Upper lobe of left lung (tissue), 6 donors: ENCODE results near the gene UXS1. TPM values are rescaled to one million over a fixed set of nuclear protein-coding genes. Genes with fewer than 3 reads are reported as not detected.

ENCODE experiments used
- ATAC-seq, 2 donors: fragments of 200-7000 bp; cut with Tn5 transposase; one replicate each; pipeline ENCODE4 v1.9.1; 2022; ENCODE audit warnings: mild to moderate bottlenecking in 2 of 2, moderate library complexity in 2 of 2; ENCODE audit not compliant: low FRiP score in 2 of 2
- DNase-seq, 2 donors: peaks; one replicate each; pipeline ENCODE4 v3.0.0-alpha.2; 2019 to 2020
- H3K27ac ChIP-seq, 4 donors: fragments of 200-600 bp; sonication (generic); one replicate each; pipeline ENCODE4 v1.5.1; 2016 to 2019
- H3K27me3 ChIP-seq, 4 donors: fragments of 200-600 bp; sonication (generic); one replicate each; pipeline ENCODE4 v1.5.1; 2017 to 2019
- H3K36me3 ChIP-seq, 4 donors: fragments of 200-600 bp; sonication (generic); one replicate each; pipeline ENCODE4 v1.5.1; 2016 to 2019
- H3K4me1 ChIP-seq, 4 donors: fragments of 200-600 bp; sonication (generic); one replicate each; pipeline ENCODE4 v1.5.1; 2018 to 2019
- H3K4me3 ChIP-seq, 4 donors: fragments of 200-600 bp; sonication (generic); one replicate each; pipeline ENCODE4 v1.5.1; 2017 to 2019; ENCODE audit warnings: mild to moderate bottlenecking in 2 of 4, moderate library complexity in 1 of 4
- H3K9me3 ChIP-seq, 4 donors: fragments of 200-600 bp; sonication (generic); one replicate each; pipeline ENCODE4 v1.5.1; 2018 to 2019
- CTCF ChIP-seq, 6 experiments: fragments of 450-650 bp in 4 of 6; fragments of 200-600 bp in 2 of 6; sonication (generic) in 2 of 6; IDR thresholded peaks; one replicate each; pipeline ENCODE4 v1.5.1; 2016 to 2019; ENCODE audit warnings: antibody characterized with exemption in 6 of 6
- EP300 ChIP-seq, 4 donors: sonication (generic); formaldehyde crosslinking; IDR thresholded peaks; one replicate each; pipeline ENCODE4 v1.5.1; 2017; ENCODE audit warnings: antibody characterized with exemption in 4 of 4, control low read depth in 2 of 4
- POLR2A ChIP-seq, 4 donors: fragments of 450-650 bp; IDR thresholded peaks; one replicate each; pipeline ENCODE4 v1.5.1; 2016 to 2017; ENCODE audit warnings: antibody characterized with exemption in 4 of 4, mild to moderate bottlenecking in 2 of 4
- POLR2AphosphoS5 ChIP-seq, 2 donors: sonication (generic); formaldehyde crosslinking; IDR thresholded peaks; one replicate each; pipeline ENCODE4 v1.5.1; 2017; ENCODE audit warnings: antibody characterized with exemption in 2 of 2
- WGBS, 2 donors: methylation state at CpG; one replicate each; pipeline ENCODE4 v1.1.5; 2017 to 2018; 5-methylcytosine and 5-hydroxymethylcytosine counted together
- total RNA-seq, 6 donors: library from RNA; depleted of rRNA in 4 of 6; stranded (reverse); fragments of >200 nt in 4 of 6; gene quantifications; one replicate each; pipeline versions ENCODE4 v1.1.0 to v1.2.1, GENCODE V29; 2016 to 2021
- donor health status: DM: no; HTN: no; CAD: no; lungs with moderate emphysema.
- donor health status: DM: no; HTN: yes; CAD: no; lungs with severe emphysema.

UXS1 gene
- total RNA-seq, 6 donors from 2014 or later: 53.1 to 183 (median 93.5) TPM

DNA sequence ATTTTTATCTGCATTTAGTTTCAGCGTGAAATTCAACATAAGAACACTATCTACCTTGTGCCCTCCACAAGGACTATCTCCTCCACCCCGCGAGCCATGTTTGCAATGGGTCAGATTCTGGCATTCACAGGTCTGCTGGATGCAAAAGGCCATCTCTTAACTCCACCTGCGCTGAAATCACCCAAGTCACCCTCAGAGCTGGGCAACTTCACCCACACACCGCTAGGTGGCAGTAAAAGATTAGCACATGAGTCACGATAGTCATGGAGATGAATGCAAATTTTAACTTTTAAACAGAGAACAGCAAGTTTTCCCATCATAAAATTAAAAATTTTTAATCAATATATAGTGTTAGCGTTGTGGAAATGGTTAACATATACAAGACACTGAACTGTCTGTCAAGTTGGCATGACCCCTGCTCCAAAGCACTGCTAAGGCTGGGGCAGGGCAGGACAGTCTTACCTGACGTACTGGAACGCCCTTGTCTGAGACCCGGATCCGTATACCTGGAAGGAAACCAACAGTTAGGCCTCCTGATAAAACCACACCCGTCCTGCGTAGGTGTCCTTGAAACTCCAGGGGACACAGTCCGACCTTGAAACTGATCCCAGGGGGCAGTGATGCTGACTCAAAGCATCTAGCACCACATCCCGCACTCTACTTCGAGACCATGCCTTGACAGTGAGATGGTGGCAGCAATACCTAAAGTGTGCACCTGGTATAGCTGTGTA, 89.6 kb downstream of the UXS1 start:
- Histone ChIP-seq H3K4me3 (no peak overlapping the region), H3K27ac (no peak overlapping the region), H3K27me3 (no peaks in the 10 kb centered on the region), H3K36me3 (peaks cover 0 to 22% (median 20%) of the 10 kb centered on the region in 4 donors), H3K9me3 (no peaks in the 10 kb centered on the region), H3K4me1 (no peaks in the 10 kb centered on the region)
- ATAC-seq: peak; percentile 58 to 77
- peak in 1 of 2 donors; percentile 45 for DNase-seq
- TF ChIP-seq CTCF (IDR thresholded peaks at IDR 0.05) (peak; percentile 78 to 92 (median 85)), EP300 (IDR thresholded peaks at IDR 0.05) (no peak), POLR2A (IDR thresholded peaks at IDR 0.05) (no peak), POLR2AphosphoS5 (IDR thresholded peaks at IDR 0.05) (no peak)
- WGBS, 2 donors: 56 to 58% methylated on average over 16 of the region's 16 CpGs

- TF ChIP-seq CTCF (IDR thresholded peaks at IDR 0.05) (no peak), POLR2A (IDR thresholded peaks at IDR 0.05) (no peak), POLR2AphosphoS5 (IDR thresholded peaks at IDR 0.05) (no peak), EP300 (IDR thresholded peaks at IDR 0.05) (no peak)
- ATAC-seq: no peak
- Histone ChIP-seq H3K4me1 (peaks cover 0 to 13% (median 6%) of the 10 kb centered on the region in 4 donors), H3K27me3 (no peaks in the 10 kb centered on the region), H3K9me3 (no peaks in the 10 kb centered on the region), H3K36me3 (peaks cover 0 to 49% (median 44%) of the 10 kb centered on the region in 4 donors), H3K27ac (no peak overlapping the region), H3K4me3 (no peak overlapping the region)
- DNase-seq: no peak
- WGBS, 2 donors: 94 to 95% methylated on average over 3 to 5 of the region's 5 CpGs
Observed at GRCh38 chr2:106099691-106100090, 94.4 kb downstream of the UXS1 start.

- H3K27me3 ChIP-seq: no peaks in the 10 kb centered on the region
- WGBS, 2 donors: 69 to 78% methylated on average over 7 to 9 of the region's 9 CpGs
- H3K27ac ChIP-seq: no peak overlapping the region
- H3K4me1 ChIP-seq: peaks cover 0 to 13% (median 6%) of the 10 kb centered on the region in 4 donors
- no peaks in the 10 kb centered on the region for H3K9me3 ChIP-seq
- H3K4me3 ChIP-seq: no peak overlapping the region
- ATAC-seq: no peak
- DNase-seq: no peak
- TF ChIP-seq POLR2A (IDR thresholded peaks at IDR 0.05) (no peak), POLR2AphosphoS5 (IDR thresholded peaks at IDR 0.05) (no peak), EP300 (IDR thresholded peaks at IDR 0.05) (no peak), CTCF (IDR thresholded peaks at IDR 0.05) (no peak)
- peaks cover 0 to 52% (median 44%) of the 10 kb centered on the region in 4 donors for H3K36me3 ChIP-seq
Observed at GRCh38 chr2:106098664-106099063, 95.4 kb downstream of the UXS1 start.

GRCh38 chr2:106098081-106098480, 96.0 kb downstream of the UXS1 start:
- no peak overlapping the region for H3K27ac ChIP-seq
- no peak for DNase-seq
- peaks cover 0 to 53% (median 44%) of the 10 kb centered on the region in 4 donors for H3K36me3 ChIP-seq
- TF ChIP-seq POLR2A (IDR thresholded peaks at IDR 0.05): no peak
- peak in 1 of 6 experiments; percentile 18 for TF ChIP-seq CTCF (IDR thresholded peaks at IDR 0.05)
- no peak for TF ChIP-seq EP300 (IDR thresholded peaks at IDR 0.05)
- H3K27me3 ChIP-seq: no peaks in the 10 kb centered on the region
- ATAC-seq: peak in 1 of 2 donors; percentile 8
- H3K4me3 ChIP-seq: no peak overlapping the region
- 46 to 86% methylated on average over 2 to 3 of the region's 3 CpGs for WGBS, 2 donors
- peaks cover 0 to 13% (median 6%) of the 10 kb centered on the region in 4 donors for H3K4me1 ChIP-seq
- H3K9me3 ChIP-seq: no peaks in the 10 kb centered on the region
